Gastrocnemius medialis (tissue), 4 donors: ENCODE measurements around the gene ATPAF2. TPM values are rescaled to one million over a fixed set of nuclear protein-coding genes. Genes with fewer than 3 reads are reported as not detected.

Experiments used
- ATAC-seq, 2 donors: fragments of 150-250 bp; one replicate each; pipeline ENCODE4 v1.9.1; 2016
- DNase-seq, 2 donors: peaks; one replicate each; pipeline ENCODE4 v3.0.0-alpha.2; 2019
- H3K27ac ChIP-seq, 4 donors: fragments of 200-600 bp; sonication (generic); 1 replicate in 1 of 4; 2 replicates in 3 of 4; pipeline ENCODE4 v1.5.1; 2016 to 2018; ENCODE audit warnings: mild to moderate bottlenecking in 2 of 4, moderate library complexity in 1 of 4
- H3K27me3 ChIP-seq, 3 donors: fragments of 200-600 bp; sonication (generic) in 2 of 3; 1 replicate in 1 of 3; 2 replicates in 2 of 3; pipeline versions ENCODE4 v1.5.1 to v1.6.0; 2016 to 2019; ENCODE audit warnings: mild to moderate bottlenecking in 1 of 3, moderate library complexity in 1 of 3
- H3K36me3 ChIP-seq, 2 donors: fragments of 200-600 bp; sonication (generic) in 1 of 2; one replicate each; pipeline ENCODE4 v1.5.1; 2017 to 2018
- H3K4me1 ChIP-seq, 2 donors: fragments of 200-600 bp; sonication (generic) in 1 of 2; one replicate each; pipeline ENCODE4 v1.5.1; 2016 to 2017; ENCODE audit warnings: mild to moderate bottlenecking in 2 of 2
- H3K4me3 ChIP-seq, 4 donors: fragments of 200-600 bp; sonication (generic) in 3 of 4; 1 replicate in 1 of 4; 2 replicates in 3 of 4; pipeline ENCODE4 v1.5.1; 2016 to 2019; ENCODE audit warnings: mild to moderate bottlenecking in 2 of 4
- H3K9me3 ChIP-seq, 3 donors: fragments of 200-600 bp; sonication (generic) in 2 of 3; 1 replicate in 1 of 3; 2 replicates in 2 of 3; pipeline ENCODE4 v1.5.1; 2016 to 2019
- CTCF ChIP-seq, 5 experiments: fragments of 450-650 bp in 3 of 5; fragments of 200-600 bp in 2 of 5; sonication (generic) in 2 of 5; IDR thresholded peaks in 4 of 5; conservative IDR thresholded peaks in 1 of 5; 1 replicate in 4 of 5; 2 replicates in 1 of 5; pipeline ENCODE4 v1.5.1; 2016 to 2019; ENCODE audit warnings: antibody characterized with exemption in 5 of 5, mild to moderate bottlenecking in 3 of 5, moderate library complexity in 3 of 5
- POLR2A ChIP-seq, 2 donors: fragments of 450-650 bp; IDR thresholded peaks; one replicate each; pipeline ENCODE4 v1.6.1; 2017; ENCODE audit warnings: antibody characterized with exemption in 2 of 2, mild to moderate bottlenecking in 2 of 2, moderate library complexity in 2 of 2
- in situ Hi-C, 4 donors: fragments of 200-750 bp; cut with MboI; loops; one replicate each; pipeline versions ENCODE4 v1.15.0 to v1.8.0; 2017; ENCODE audit warnings: low sequenced_read_pairs in 4 of 4
- intact Hi-C: fragments of 100-400 bp; cut with DNase I; formaldehyde crosslinking; loops from one replicate; pipeline ENCODE4 v1.15.1; 2023; ENCODE audit warnings: low total_unique reads
- total RNA-seq, 4 donors: library from RNA; depleted of rRNA; stranded (reverse); fragments of >200 nt; gene quantifications; one replicate each; pipeline versions ENCODE4 v1.1.0 to v1.2.3, GENCODE V29; 2016

The ATPAF2 gene
- total RNA-seq, 4 donors from 2014 or later = 12.6 to 19.9 (median 16.2) TPM

- ATAC-seq = peak; percentile 66 to 80
- no peaks in the 10 kb centered on the region for H3K27me3 ChIP-seq
- H3K27ac ChIP-seq = peak overlapping the region; percentile 32 to 65 (median 46)
- no peak for TF ChIP-seq POLR2A (IDR thresholded peaks at IDR 0.05)
- no peak for TF ChIP-seq CTCF (IDR thresholded peaks at IDR 0.05 in 4 of 5, conservative IDR thresholded peaks at IDR 0.05 in 1 of 5)
- peak in 1 of 2 donors; percentile 46 for DNase-seq
- intact Hi-C loops = no loop called here
- no peaks in the 10 kb centered on the region for H3K4me1 ChIP-seq
- no peaks in the 10 kb centered on the region for H3K36me3 ChIP-seq
- no peak overlapping the region for H3K4me3 ChIP-seq
- in situ Hi-C loops = no loop called here
- no peaks in the 10 kb centered on the region for H3K9me3 ChIP-seq
These were observed 48.7 kb downstream of the ATPAF2 start for GRCh38 chr17:17990282-17990681.

DNA sequence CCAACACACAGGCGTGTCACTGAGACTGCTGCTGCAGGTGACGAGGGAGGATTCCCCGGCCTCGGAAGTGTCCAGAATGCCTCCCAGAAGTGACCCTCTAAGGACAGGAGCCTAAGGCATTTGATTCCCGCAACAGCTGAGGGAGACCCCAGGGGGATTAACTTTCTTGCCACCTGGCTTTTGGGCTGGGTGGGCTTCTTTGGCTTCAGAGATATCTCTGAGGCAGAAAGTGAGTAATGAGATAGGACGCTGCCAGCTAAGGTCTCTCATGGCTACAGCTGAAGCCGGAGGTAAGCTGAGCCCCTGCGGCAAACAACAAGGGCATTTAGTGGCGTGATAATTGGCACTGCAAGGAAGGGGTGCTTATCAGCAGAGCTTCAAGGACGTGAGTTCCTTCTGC is 49.4 kb downstream of the ATPAF2 start:
- Histone ChIP-seq H3K9me3 (no peaks in the 10 kb centered on the region), H3K36me3 (no peaks in the 10 kb centered on the region), H3K4me1 (no peaks in the 10 kb centered on the region), H3K27ac (no peak overlapping the region), H3K27me3 (no peaks in the 10 kb centered on the region), H3K4me3 (no peak overlapping the region)
- ATAC-seq (no peak), DNase-seq (no peak)
- intact Hi-C loops (no loop called here), in situ Hi-C loops (loop anchor here in 1 of 4 donors (10.0 kb wide), 1 partner anchor 65 kb away; no protein-coding TSS in a partner anchor)
- no peak for TF ChIP-seq CTCF (IDR thresholded peaks at IDR 0.05 in 4 of 5, conservative IDR thresholded peaks at IDR 0.05 in 1 of 5)
- TF ChIP-seq POLR2A (IDR thresholded peaks at IDR 0.05) = no peak

- Histone ChIP-seq H3K9me3 (no peaks in the 10 kb centered on the region), H3K27me3 (no peaks in the 10 kb centered on the region), H3K36me3 (no peaks in the 10 kb centered on the region), H3K27ac (no peak overlapping the region), H3K4me1 (no peaks in the 10 kb centered on the region), H3K4me3 (no peak overlapping the region)
- intact Hi-C loops (no loop called here), in situ Hi-C loops (loop anchor here in 1 of 4 donors (10.0 kb wide), 1 partner anchor 64 kb away; no protein-coding TSS in a partner anchor)
- TF ChIP-seq CTCF (IDR thresholded peaks at IDR 0.05 in 4 of 5, conservative IDR thresholded peaks at IDR 0.05 in 1 of 5) (no peak), POLR2A (IDR thresholded peaks at IDR 0.05) (no peak)
- DNase-seq (no peak), ATAC-seq (no peak)
These were observed 49.9 kb downstream of the ATPAF2 start for GRCh38 chr17:17989081-17989480.

DNA sequence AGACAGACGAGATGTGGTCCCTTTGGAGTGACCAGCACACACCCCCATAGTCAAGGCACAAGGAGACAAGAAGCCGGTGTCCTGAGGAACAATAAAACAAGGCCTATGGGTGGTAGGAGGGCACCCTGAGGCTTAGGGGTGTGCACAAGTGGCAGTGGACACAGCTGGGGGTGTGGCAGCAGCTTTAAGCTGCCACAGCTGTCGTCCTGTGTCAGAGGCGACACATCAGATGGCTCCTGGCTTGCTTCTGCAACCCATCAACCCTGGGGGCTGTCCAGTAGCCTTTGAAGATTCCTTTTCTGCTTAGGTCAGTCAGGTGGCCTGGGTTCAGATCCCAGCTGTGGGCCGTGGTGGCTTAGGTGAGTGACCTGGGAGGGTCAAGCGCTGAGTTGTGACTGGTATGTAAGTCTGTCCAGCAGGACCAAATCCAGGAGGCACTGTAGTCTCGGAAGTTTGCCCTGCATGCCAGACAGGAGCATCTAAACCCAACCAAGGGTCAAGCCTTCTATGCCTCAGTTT is 50.5 kb downstream of the ATPAF2 start:
- no peaks in the 10 kb centered on the region for H3K36me3 ChIP-seq
- ATAC-seq = no peak
- H3K4me1 ChIP-seq = no peaks in the 10 kb centered on the region

More for the DNA sequence above, 50.5 kb downstream of the ATPAF2 start:
- in situ Hi-C loops (loop anchor here in 1 of 4 donors (10.0 kb wide), 1 partner anchor 64 kb away; no protein-coding TSS in a partner anchor), intact Hi-C loops (no loop called here)
- Histone ChIP-seq H3K9me3 (no peaks in the 10 kb centered on the region), H3K27me3 (no peaks in the 10 kb centered on the region), H3K4me3 (no peak overlapping the region), H3K27ac (no peak overlapping the region)
- TF ChIP-seq CTCF (IDR thresholded peaks at IDR 0.05 in 4 of 5, conservative IDR thresholded peaks at IDR 0.05 in 1 of 5) (no peak), POLR2A (IDR thresholded peaks at IDR 0.05) (no peak)
- DNase-seq = no peak
